GM18505 (cell line): ENCODE measurements around the gene PIGK.

Source experiments
- ATAC-seq: cut with Tn5 transposase; IDR thresholded peaks from one replicate; pipeline ENCODE4 v1.9.1; 2021; ENCODE audit not compliant: unreplicated experiment
- POLR2A ChIP-seq: IDR thresholded peaks from 4 replicates; pipeline ENCODE4 v1.6.1; 2011; ENCODE audit warnings: borderline replicate concordance; ENCODE audit not compliant: insufficient read depth, insufficient read length; ENCODE audit errors: extremely low read depth

Gene PIGK

DNA sequence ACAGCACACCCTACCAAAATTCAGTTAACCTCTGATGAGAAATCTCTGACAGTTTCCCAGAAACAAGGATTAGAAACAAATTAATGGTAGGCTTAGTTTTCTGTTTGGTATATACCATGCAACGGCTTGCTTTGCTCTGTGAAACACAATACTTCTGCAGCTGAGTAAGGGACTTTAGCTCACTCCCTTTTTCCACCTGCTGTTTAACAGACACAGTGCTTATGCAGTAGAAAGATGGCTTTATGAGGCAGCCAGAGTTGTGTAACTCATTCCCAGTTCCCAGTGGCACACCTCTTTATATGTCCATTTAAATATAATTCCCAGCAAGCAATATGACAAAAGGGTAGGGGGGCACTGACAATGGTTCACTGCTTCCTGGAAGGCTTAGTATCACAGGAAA, 124.0 kb downstream of the PIGK start:
- no peak for ATAC-seq
- no peak for TF ChIP-seq POLR2A

DNA sequence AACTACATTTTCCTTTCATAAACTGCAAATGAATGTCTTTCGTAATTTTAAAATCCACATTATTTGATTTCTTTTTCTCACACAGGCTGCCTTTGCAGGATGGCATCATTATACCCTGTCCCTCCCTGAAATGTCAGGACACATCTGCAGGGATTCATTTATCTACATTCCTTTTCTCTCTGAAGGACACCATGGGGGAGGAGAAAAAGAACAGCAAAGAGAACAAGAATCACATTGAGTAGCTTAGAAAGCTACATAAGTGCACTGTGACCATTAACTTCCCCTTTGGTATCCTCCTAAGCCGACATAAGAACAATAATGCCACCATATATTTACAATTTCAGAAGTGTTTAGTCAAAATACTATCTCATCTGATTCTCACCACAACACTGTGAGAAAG, 129.5 kb downstream of the PIGK start:
- no peak for TF ChIP-seq POLR2A
- ATAC-seq, result no peak

DNA sequence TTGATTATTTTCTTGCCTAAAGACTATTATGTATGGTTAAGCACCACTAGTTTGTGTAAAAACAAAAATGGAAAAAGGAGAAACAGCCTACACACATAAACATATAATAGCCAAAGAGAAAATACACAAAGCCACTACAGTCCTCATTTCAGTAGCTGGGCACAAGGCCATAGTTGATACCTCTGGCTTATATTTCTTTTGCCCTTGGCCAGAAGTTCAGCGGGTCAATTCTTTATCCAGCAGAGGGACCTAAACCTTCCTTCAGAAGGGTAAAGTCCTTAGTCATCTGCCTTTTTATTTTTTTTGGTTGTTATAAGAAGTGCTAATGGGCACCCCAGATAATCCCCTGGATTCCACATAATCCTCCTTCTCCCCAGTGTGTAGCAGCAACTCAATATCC, 134.1 kb downstream of the PIGK start:
- ATAC-seq, result no peak
- no peak for TF ChIP-seq POLR2A

DNA sequence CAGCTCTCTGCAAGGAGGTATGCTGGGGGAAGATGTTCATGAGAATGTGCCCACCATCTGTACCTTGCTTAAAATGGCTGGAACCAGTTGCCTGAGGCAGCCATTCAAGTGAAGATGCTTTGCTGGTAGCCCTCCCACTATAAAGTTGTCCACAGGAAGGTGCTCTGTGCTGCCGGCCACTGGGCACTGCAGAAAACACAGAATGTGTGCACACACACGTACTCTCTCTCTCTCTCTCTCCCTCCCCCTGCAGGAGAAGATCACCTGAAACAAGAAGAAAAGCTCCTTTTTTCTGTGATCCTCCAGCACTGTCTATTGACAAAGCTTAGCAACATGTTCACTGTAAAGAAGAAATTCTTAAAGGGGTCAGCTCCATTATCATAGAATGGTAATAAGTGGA, 134.8 kb downstream of the PIGK start:
- TF ChIP-seq POLR2A, result no peak
- no peak for ATAC-seq

DNA sequence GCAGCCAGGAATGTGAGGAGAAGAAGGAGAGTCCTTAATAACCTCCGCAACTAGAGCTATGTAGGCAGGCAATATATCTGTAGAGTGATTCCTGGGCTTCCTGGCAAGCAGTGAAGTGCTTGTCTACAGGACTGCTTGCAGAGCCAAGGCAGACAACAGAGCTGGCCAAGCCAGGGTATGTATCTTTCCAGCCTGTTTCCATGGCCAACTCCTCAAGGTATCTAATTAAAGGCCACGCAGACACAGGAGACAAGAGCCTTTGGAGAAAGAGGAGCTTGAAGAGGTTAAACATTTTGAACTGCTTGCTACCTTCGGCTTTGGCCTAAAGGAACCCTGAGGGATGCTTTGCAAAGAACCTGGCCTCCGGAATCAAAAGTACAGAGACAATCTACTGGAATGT, 137.4 kb downstream of the PIGK start:
- no peak for TF ChIP-seq POLR2A
- no peak for ATAC-seq

DNA sequence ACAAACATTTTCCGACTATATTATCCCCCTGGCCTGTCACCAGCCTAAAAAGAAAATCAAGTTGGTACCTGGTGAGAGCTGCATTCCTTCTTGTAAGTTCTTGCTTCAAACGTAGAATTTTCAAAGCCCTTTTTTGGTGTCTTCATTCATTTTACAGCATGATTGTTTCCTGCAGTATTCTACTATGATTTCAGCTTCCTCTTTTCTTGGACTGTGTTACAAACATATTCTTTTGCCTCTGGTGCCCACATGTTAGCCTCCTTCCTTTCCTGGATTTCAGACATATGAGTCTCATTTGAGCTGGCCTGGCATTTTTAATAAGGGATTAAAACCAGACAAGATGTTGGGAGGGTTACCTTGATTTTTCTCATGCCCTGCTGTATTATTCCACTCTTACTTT, 142.5 kb downstream of the PIGK start:
- ATAC-seq, result no peak
- no peak for TF ChIP-seq POLR2A

DNA sequence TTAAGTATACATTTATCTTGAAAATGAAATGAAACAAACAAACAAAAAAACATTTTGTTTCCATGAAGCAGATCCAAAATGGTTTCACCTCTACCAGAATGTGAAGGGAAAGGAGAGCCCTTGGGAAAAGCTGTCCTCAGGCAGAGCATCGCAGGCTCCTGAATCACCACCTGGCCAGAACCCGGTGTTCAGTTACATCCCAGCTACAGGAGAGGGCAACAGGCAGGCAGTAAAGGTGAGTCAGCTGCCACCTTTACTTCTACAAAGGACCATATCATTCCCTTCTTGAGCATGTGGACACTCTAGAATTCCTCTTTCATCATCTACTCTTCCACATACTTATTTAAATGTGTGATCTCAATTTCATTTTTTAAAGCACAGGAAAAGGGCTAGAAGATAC, 151.2 kb downstream of the PIGK start:
- TF ChIP-seq POLR2A, result no peak

DNA sequence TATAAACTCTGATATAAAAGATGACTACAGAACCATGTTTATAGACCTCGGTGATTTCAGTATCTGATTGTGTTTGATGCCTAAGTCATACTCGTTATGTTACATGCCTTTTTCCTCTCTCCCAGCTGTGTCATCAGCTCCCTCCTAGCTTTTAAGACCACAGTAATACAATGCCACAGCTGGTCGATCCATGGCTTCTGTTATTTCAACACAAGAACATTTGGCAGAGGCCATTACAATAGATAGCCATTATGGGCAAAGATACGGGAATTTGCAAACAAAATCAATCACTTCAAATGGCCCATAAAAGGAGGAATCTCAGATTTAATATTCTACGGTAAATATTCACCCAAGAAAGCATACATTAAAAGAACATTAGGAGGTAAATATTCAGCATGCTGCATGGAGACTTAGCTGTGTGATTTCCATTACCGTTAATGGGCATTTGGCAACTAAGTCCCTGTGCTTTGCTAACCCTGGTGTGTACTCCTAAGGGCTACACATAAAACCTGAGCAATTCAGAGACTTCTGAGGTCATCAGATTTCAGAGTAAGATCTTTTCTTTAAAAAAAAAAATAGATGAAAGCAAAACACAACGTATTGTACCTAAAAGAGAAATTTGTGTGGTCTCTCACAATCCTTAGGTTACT, 153.4 kb downstream of the PIGK start:
- no peak for TF ChIP-seq POLR2A

More for the DNA sequence above, 151.2 kb downstream of the PIGK start:
- ATAC-seq, result no peak

DNA sequence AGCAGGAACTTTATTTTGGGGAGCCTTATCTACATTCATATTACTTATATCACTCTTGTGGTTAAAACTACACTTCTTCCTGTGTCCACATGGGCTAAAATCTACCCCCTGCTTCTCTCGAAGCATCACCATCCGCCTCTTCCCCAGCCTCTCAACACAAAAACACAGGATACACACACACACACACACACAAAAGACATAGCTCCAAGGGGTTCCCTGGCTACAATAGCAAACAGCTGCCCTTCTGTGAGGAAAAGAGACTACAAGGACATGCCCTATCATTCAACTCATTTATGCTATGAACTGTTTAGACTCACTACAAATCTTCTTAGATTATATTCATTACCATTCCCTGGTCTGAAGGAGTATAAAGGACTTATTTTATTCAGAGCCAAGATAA, 155.0 kb downstream of the PIGK start:
- no peak for ATAC-seq
- no peak for TF ChIP-seq POLR2A

More for the DNA sequence above, 153.4 kb downstream of the PIGK start:
- ATAC-seq, result no peak

DNA sequence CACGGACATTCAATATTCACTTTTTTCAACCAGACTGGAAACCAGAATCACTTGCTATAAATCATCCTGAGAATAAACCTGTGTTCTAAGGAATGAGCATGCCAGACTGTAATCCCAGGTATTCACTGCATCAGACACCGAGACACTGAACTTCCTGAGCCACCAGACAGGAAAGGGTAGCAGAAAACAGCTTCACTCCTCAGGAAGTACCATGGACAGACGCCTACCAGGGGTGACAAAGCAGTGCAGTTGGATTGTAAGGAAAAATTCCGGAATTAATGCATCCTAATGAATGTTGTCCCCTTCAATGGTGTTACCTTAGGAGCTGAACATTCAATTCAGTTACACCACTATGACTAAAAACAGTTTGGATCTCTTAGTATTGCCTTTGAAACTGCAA, 156.1 kb downstream of the PIGK start:
- TF ChIP-seq POLR2A, result no peak
- no peak for ATAC-seq

DNA sequence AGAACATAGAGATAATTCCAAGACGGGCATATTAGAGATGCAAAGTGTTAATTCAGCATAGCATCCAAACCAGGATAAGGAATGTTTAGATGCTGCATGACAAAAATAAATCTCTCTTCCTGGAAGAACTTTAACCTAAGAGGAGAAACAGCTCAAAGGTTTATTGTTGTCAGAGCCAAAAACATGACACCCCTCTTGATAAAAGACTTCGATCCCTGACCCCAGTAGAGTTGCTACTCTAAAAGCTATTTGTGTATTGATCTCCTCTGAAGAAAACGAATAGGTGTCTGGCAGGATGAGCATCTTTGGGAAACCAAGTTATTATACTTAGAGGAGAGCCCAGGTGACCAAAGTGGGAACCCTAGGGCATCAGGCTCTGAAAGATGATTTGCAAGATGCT, 158.1 kb downstream of the PIGK start:
- TF ChIP-seq POLR2A, result no peak
- ATAC-seq, result no peak

DNA sequence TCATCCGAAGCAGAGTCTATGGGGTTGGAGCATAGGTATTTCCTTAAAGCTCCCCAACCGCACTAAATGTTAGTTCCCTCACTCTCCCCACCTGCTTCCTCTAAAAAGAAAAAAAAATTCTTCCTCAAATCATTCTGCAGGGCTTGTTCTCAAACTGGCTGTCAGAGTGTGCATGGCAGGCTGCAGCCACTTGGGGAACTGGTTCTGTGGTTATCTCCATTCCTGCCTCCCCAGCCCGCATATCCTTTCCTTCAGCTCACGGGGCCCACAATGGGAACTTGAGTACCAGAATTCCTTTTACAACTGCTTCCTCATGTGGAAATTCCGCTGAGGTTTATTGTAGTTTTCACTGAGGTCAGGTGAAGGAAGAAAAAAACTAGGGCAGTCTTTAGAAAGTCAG, 159.2 kb downstream of the PIGK start:
- no peak for ATAC-seq
- no peak for TF ChIP-seq POLR2A

DNA sequence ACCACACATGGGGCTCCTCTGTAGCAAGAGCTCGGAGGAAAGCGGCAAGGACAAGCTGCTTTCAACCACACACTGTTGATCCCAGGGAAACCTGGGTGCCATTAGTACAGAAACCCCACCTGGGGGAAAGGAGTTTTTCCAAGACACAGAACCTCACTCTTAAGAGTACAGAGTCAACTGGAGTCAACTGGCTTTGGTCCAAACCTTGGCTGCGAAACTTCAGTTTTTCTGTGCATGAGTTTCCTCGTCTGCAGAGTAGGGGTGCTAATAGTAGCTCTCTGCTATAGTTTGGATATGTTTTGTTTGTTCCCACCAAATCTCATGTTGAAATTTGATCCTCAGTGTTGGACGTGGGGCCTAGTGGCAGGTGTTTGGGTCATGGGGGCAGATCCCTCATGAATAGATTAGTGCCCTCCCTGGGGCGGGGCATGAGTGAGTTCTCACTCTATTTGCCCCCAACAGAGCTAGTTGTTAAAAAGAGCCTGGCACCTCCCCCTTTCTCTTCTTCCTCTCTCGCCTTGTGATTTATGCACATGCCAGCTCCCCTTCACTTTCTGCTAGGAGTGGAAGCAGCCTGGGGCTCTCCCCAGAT, 161.1 kb downstream of the PIGK start:
- no peak for TF ChIP-seq POLR2A
- ATAC-seq, result no peak

DNA sequence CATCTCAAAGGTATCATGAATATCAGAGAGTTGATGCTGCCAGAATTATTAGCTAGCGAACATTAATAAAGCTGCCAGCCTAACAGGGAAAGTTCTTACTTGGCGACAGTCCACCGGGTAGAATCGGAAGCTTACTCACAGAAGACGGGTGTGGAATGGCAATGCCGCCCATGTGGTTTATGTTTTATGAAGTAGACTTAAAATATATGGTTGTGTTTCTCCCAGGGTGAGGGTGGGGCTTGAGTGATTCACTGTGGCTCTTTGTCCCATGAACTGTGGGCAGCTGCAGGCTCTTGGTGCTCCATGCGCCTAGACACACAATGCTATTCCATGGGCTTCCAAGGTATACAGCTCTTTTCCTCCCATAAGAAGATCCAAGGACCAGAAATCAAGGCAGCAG, 162.7 kb downstream of the PIGK start:
- no peak for TF ChIP-seq POLR2A
- ATAC-seq, result no peak
